ENCODE results near the gene CRELD2. TPM values are rescaled to one million over a fixed set of nuclear protein-coding genes. Genes with fewer than 3 reads are reported as not detected.

CRELD2 gene
- total and polyA plus RNA-seq, 2 of the 13 experiments (the other 11 are each of a cell fraction or from before 2014, with no cell fraction given) = 17.2 to 44.7 TPM

DNA sequence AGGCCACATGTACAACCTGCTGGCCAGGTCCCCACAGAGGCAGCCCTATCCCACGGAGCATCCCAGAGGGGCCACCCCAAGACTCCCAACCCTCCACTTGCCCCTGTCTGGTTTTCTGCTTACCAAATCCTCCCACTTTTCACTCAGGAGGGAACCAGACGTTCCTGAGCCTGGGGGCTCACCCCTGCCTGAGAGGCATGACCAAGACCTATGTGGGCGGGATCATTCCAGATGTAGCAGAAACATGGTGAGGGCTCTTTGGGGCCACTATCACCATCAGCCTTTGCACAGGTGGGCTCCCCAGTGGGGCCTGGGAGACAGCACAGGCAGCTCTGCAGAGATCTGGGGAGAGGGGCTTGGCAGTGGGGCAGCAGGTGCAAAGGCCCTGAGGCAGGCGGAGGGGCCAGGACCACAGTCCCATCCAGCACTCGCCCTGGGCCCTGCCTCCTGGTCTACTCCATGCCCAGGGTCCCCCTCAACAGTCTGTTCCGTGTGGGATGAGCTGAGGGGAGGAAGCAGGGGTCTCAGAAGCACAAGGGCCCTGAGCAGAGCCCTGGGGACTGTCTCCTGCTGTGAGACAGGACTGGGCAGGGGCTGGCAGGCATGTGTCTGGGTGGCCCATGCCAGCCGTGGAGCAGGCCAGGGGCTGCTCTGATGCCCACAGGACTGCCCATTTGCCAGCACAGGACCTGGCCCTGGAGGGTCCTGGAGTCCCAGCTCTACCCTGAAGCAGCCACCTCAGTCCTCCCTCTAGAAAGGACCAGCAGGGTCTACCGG lies 51.5 kb downstream of the CRELD2 start:
- H3K9me3 ChIP-seq (ENCODE audit: low read length) = no peaks in the 10 kb centered on the region
- in situ Hi-C loops (cut with HindIII; ENCODE audit: extremely low pct_ligation_motif_present, low pct_unique_long_range_greater_than_20kb) (loop anchor here (5.0 kb wide), 1 partner anchor 38 kb away; no protein-coding TSS in a partner anchor), intact Hi-C loops (cut with micrococcal nuclease; ENCODE audit: unreplicated experiment) (loop anchor here (5.0 kb wide), 1 partner anchor 38 kb away; no protein-coding TSS in a partner anchor)
- no peak for ATAC-seq
- BruUV-seq (replicated peaks) = no TSS peak
- peak overlapping the region; percentile 79; the same call in 1 of the 2 replicates for H3K4me2 ChIP-seq (ENCODE audit: low read depth, low read length)
- peaks cover 4% of the 10 kb centered on the region; the same call in 1 of the 2 replicates for H4K20me1 ChIP-seq (ENCODE audit: insufficient read depth, low read length)
- H3K4me1 ChIP-seq (ENCODE audit: insufficient read depth, low read length) = peaks cover 78% of the 10 kb centered on the region
- H3K79me2 ChIP-seq (ENCODE audit: insufficient read depth, low read length) = no peaks in the 10 kb centered on the region
- DNase-seq (ENCODE audit: low spot score) = no peak
- H3K9ac ChIP-seq (ENCODE audit: insufficient read depth, low read depth, low read length) = peak overlapping the region; percentile 51
- POLR2A ChIA-PET = interaction anchor here (1.2 to 16.4 kb wide), 5 partner anchors 18 to 52 kb away, joined by 6 to 722 read pairs (median 18); partner anchors contain the start of genes ALG12, CRELD2 and PIM3
- peak overlapping the region; percentile 31 for H3K27ac ChIP-seq (ENCODE audit: extremely low read length, insufficient read depth, low read length)
- no peaks in the 10 kb centered on the region for H3K27me3 ChIP-seq (ENCODE audit: control insufficient read depth in 1 of 2, insufficient read depth in 2 of 2, low read length in 2 of 2)
- H3K36me3 ChIP-seq (replicated peaks in 1 of 2; ENCODE audit: control insufficient read depth in 1 of 2, insufficient read depth in 2 of 2, low read length in 2 of 2) = no peaks in the 10 kb centered on the region
- peak overlapping the region in 1 of 3 experiments; percentile 71; a peak in 1 of 6 replicates for H3K4me3 ChIP-seq (replicated peaks in 1 of 3; ENCODE audit: insufficient read depth in 1 of 3, low read depth in 2 of 3, low read length in 3 of 3)
- 56% methylated on average over 4 of the region's 8 CpGs for WGBS (ENCODE audit: low lambda C conversion rate)
- FAIRE-seq = no peak
- CTCF ChIA-PET (ENCODE audit: low intra/inter-chr PET ratio, low total read pairs) = no interaction called here
- H2AFZ ChIP-seq (ENCODE audit: low read length) = no peak overlapping the region
- peak; percentile 50; the same call in 1 of the 2 replicates for TF ChIP-seq ZMYM3 (CRISPR knock-in tag; IDR thresholded peaks at IDR 0.05)
- 0 out of 4 replicates have a peak, but pooled peaks of 1 of the 2 experiments have one; percentile 12 for TF ChIP-seq POLR2A (IDR thresholded peaks at IDR 0.05; ENCODE audit: insufficient read depth in 1 of 2, low read depth in 2 of 2, low read length in 2 of 2)
- TF ChIP-seq ZNF83 (CRISPR knock-in tag; IDR thresholded peaks at IDR 0.05; ENCODE audit: borderline replicate concordance) = no peak
- no peak for TF ChIP-seq NR2F6 (IDR thresholded peaks at IDR 0.05)
- no peak for TF ChIP-seq NR2F6 (CRISPR knock-in tag; IDR thresholded peaks at IDR 0.05)
- no peak for TF ChIP-seq FOXP1 (IDR thresholded peaks at IDR 0.05)
- TF ChIP-seq FOXP1 (CRISPR knock-in tag; IDR thresholded peaks at IDR 0.05) = no peak
- TF ChIP-seq ZNF629 (CRISPR knock-in tag; conservative IDR thresholded peaks at IDR 0.05) = no peak
- TF ChIP-seq NFKBIZ (CRISPR knock-in tag; IDR thresholded peaks at IDR 0.05) = no peak
- TF ChIP-seq FOXA1 (IDR thresholded peaks at IDR 0.05) = no peak
- TF ChIP-seq FOXA1 (CRISPR knock-in tag; IDR thresholded peaks at IDR 0.05) = no peak
- no peak for TF ChIP-seq ZBTB43 (CRISPR knock-in tag; conservative IDR thresholded peaks at IDR 0.05)
- TF ChIP-seq ZNF569 (CRISPR knock-in tag; IDR thresholded peaks at IDR 0.05; ENCODE audit: borderline replicate concordance) = no peak
- TF ChIP-seq, protein P1, sequence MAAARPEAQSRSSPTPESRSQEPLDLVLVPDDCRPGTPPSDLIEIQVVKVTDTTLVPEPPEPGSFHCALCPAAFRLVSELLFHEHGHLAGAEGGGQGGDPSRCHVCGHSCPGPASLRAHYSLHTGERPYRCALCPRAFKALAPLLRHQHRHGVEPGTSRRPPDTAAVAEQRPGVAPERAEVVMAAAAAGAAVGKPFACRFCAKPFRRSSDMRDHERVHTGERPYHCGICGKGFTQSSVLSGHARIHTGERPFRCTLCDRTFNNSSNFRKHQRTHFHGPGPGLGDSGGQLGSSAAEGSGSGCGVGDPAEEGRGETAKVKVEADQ (CRISPR knock-in tag; IDR thresholded peaks at IDR 0.05; ENCODE audit: borderline replicate concordance) = peak; percentile 13; the same call in 1 of the 2 replicates
- no peak for TF ChIP-seq SIN3B (IDR thresholded peaks at IDR 0.05; ENCODE audit: low read length)
- no peak for TF ChIP-seq RNF2 (conservative IDR thresholded peaks at IDR 0.05; ENCODE audit: low read depth)
- no peak for TF ChIP-seq ZNF563 (CRISPR knock-in tag; IDR thresholded peaks at IDR 0.05)
- TF ChIP-seq MAFK (conservative IDR thresholded peaks at IDR 0.05 in 1 of 2, IDR thresholded peaks at IDR 0.05 in 1 of 2; ENCODE audit: low read length in 2 of 2) = no peak
- 0 out of 2 replicates have a peak, but pooled peaks have one; percentile 1 for TF ChIP-seq ZNF33B (CRISPR knock-in tag; IDR thresholded peaks at IDR 0.05)
- no peak for TF ChIP-seq KLF12 (CRISPR knock-in tag; IDR thresholded peaks at IDR 0.05; ENCODE audit: borderline replicate concordance)
- TF ChIP-seq RCOR2 (CRISPR knock-in tag; IDR thresholded peaks at IDR 0.05) = no peak
- TF ChIP-seq ZNF354B (CRISPR knock-in tag; IDR thresholded peaks at IDR 0.05) = no peak
- TF ChIP-seq CEBPB (IDR thresholded peaks at IDR 0.05; ENCODE audit: borderline replicate concordance, low read depth, low read length) = no peak
- TF ChIP-seq ATF1 (CRISPR knock-in tag; IDR thresholded peaks at IDR 0.05) = no peak
- TF ChIP-seq, protein P2, sequence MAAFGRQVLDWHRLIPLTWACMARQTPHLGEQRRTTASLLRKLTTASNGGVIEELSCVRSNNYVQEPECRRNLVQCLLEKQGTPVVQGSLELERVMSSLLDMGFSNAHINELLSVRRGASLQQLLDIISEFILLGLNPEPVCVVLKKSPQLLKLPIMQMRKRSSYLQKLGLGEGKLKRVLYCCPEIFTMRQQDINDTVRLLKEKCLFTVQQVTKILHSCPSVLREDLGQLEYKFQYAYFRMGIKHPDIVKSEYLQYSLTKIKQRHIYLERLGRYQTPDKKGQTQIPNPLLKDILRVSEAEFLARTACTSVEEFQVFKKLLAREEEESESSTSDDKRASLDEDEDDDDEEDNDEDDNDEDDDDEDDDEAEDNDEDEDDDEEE (CRISPR knock-in tag; IDR thresholded peaks at IDR 0.05) = no peak
- TF ChIP-seq ZNF24 (IDR thresholded peaks at IDR 0.05) = no peak

Data from HepG2 (cell line).